Trophoblast cell (in vitro differentiated cells and primary cell): ENCODE measurements around the gene ABLIM2.

ENCODE experiments used
- DNase-seq, 2 donors: peaks; one replicate each; pipeline ENCODE4 v3.0.0-alpha.2; 2016
- H2AFZ ChIP-seq: 2 replicates; pipeline ENCODE4 v1.6.1; 2013; ENCODE audit warnings: low read length, moderate library complexity, mild to moderate bottlenecking; ENCODE audit not compliant: insufficient read depth, poor library complexity
- H2AK5ac ChIP-seq: 2 replicates; pipeline ENCODE4 v1.6.1; 2013; ENCODE audit warnings: mild to moderate bottlenecking, low read length
- H2BK120ac ChIP-seq: 2 replicates; pipeline ENCODE4 v1.6.1; 2013; ENCODE audit warnings: low read length, mild to moderate bottlenecking, moderate library complexity; ENCODE audit not compliant: insufficient read depth, poor library complexity
- H2BK12ac ChIP-seq: 2 replicates; pipeline ENCODE4 v1.6.1; 2013; ENCODE audit warnings: mild to moderate bottlenecking, low read length, moderate library complexity
- H2BK5ac ChIP-seq: 2 replicates; pipeline ENCODE4 v1.6.1; 2013; ENCODE audit warnings: low read length, low read depth, moderate library complexity, mild to moderate bottlenecking; ENCODE audit not compliant: poor library complexity
- H3K14ac ChIP-seq: 2 replicates; pipeline ENCODE4 v1.6.1; 2013; ENCODE audit warnings: mild to moderate bottlenecking, low read length
- H3K18ac ChIP-seq: 2 replicates; pipeline ENCODE4 v1.6.1; 2013; ENCODE audit warnings: mild to moderate bottlenecking, low read length
- H3K23ac ChIP-seq: 2 replicates; pipeline ENCODE4 v1.6.1; 2013; ENCODE audit warnings: low read length
- H3K27ac ChIP-seq: 2 replicates; pipeline ENCODE4 v1.5.1; 2013; ENCODE audit warnings: low read depth, mild to moderate bottlenecking, inconsistent platforms, low read length, moderate library complexity
- H3K27me3 ChIP-seq: 2 replicates; pipeline ENCODE4 v1.6.1; 2013; ENCODE audit warnings: inconsistent platforms, mild to moderate bottlenecking, low read length, moderate library complexity; ENCODE audit not compliant: insufficient read depth
- H3K36me3 ChIP-seq, 2 experiments: 1 replicate in 1 of 2; 2 replicates in 1 of 2; pipeline ENCODE4 v1.6.1; 2013; ENCODE audit warnings: low read length in 2 of 2, mild to moderate bottlenecking in 2 of 2, moderate library complexity in 1 of 2; ENCODE audit not compliant: insufficient read depth in 2 of 2, control insufficient read depth in 1 of 2
- H3K4ac ChIP-seq: 2 replicates; pipeline ENCODE4 v1.6.1; 2013; ENCODE audit warnings: low read depth, mild to moderate bottlenecking, low read length, moderate library complexity
- H3K4me1 ChIP-seq, 2 experiments: 1 replicate in 1 of 2; 2 replicates in 1 of 2; pipeline ENCODE4 v1.6.1; 2013; ENCODE audit warnings: low read length in 2 of 2, mild to moderate bottlenecking in 2 of 2, moderate library complexity in 1 of 2; ENCODE audit not compliant: insufficient read depth in 2 of 2, control insufficient read depth in 1 of 2
- H3K4me2 ChIP-seq: 2 replicates; pipeline ENCODE4 v1.6.1; 2013; ENCODE audit warnings: inconsistent platforms, mild to moderate bottlenecking, low read length, moderate library complexity
- H3K4me3 ChIP-seq: 2 replicates; pipeline ENCODE4 v1.5.1; 2013; ENCODE audit warnings: mild to moderate bottlenecking, low read depth, low read length, inconsistent platforms
- H3K79me1 ChIP-seq: one replicate; pipeline ENCODE4 v1.6.1; 2013; ENCODE audit warnings: low read length
- H3K79me2 ChIP-seq: 2 replicates; pipeline ENCODE4 v1.6.1; 2013; ENCODE audit warnings: low read length, mild to moderate bottlenecking; ENCODE audit not compliant: control insufficient read depth, insufficient read depth, poor library complexity
- H3K9ac ChIP-seq: 2 replicates; pipeline ENCODE4 v1.6.1; 2013; ENCODE audit warnings: mild to moderate bottlenecking, low read length
- H3K9me3 ChIP-seq: 2 replicates; pipeline ENCODE4 v1.6.1; 2013; ENCODE audit warnings: low read depth, mild to moderate bottlenecking, control low read depth, inconsistent platforms, low read length; ENCODE audit not compliant: insufficient read depth
- H4K12ac ChIP-seq: 2 replicates; pipeline ENCODE4 v1.6.1; 2013; ENCODE audit warnings: low read depth, mild to moderate bottlenecking, low read length, moderate library complexity
- H4K8ac ChIP-seq: 2 replicates; pipeline ENCODE4 v1.6.1; 2013; ENCODE audit warnings: low read depth, mild to moderate bottlenecking, low read length, moderate library complexity
- H4K91ac ChIP-seq: one replicate; pipeline ENCODE4 v1.6.1; 2013; ENCODE audit warnings: low read depth, mild to moderate bottlenecking, low read length, moderate library complexity
- WGBS: extraction: QIAGEN DNeasy Blood & Tissue Kit; methylation state at CpG from one replicate; pipeline ENCODE4 v1.1.7; 2013; ENCODE audit warnings: missing lambda C conversion rate; ENCODE audit not compliant: insufficient read length, insufficient coverage; ENCODE audit errors: extremely low coverage; 5-methylcytosine and 5-hydroxymethylcytosine counted together

ABLIM2 gene

DNA sequence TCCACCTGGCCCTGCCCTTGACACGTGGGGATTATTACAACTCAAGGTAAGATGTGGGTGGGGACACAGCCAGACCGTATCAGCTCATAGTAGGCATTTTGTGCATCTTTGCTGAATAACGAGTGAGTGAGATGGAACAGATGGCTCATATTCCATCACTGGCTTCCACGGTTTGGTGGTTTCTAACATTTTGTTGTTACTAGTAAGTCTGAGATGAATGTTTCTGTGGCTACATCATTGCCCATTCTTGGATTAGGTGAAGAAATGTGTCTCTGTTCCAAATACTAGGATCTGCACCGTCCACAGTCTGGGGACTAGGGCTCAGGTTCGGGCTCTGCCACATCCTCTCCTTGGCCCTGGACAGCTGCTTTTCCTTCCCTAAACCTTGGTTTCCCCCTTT, 3.6 kb downstream of the ABLIM2 start:
- Histone ChIP-seq H3K27me3 (peaks cover 21% of the 10 kb centered on the region), H2BK5ac (no peak overlapping the region), H3K14ac (no peak overlapping the region), H3K79me1 (peaks cover 6% of the 10 kb centered on the region), H3K18ac (no peak overlapping the region), H2AK5ac (no peak overlapping the region), H3K27ac (no peak overlapping the region), H3K4me3 (no peak overlapping the region), H4K12ac (no peak overlapping the region), H4K91ac (no peak overlapping the region), H3K4me1 (peaks cover 7 to 12% of the 10 kb centered on the region in 2 experiments), H4K8ac (no peak overlapping the region), H3K9me3 (peaks cover 1% of the 10 kb centered on the region), H3K4me2 (no peak overlapping the region), H3K4ac (no peak overlapping the region), H2AFZ (no peak overlapping the region), H3K36me3 (no peaks in the 10 kb centered on the region), H2BK120ac (no peak overlapping the region), H3K9ac (no peak overlapping the region), H3K23ac (no peak overlapping the region), H2BK12ac (no peak overlapping the region), H3K79me2 (peaks cover 1% of the 10 kb centered on the region)
- no CpG with 5 or more reads among the region's 6 CpGs for WGBS
- DNase-seq = no peak

GRCh38 chr4:8153441-8153840, 5.2 kb downstream of the ABLIM2 start:
- no peaks in the 10 kb centered on the region for H3K79me2 ChIP-seq
- H2BK120ac ChIP-seq = no peak overlapping the region
- H2BK12ac ChIP-seq = no peak overlapping the region
- peaks cover 1% of the 10 kb centered on the region for H3K9me3 ChIP-seq
- no peak for DNase-seq
- H4K91ac ChIP-seq = no peak overlapping the region
- no peak overlapping the region for H3K4me2 ChIP-seq
- peaks cover 0 to 6% of the 10 kb centered on the region in 2 experiments for H3K4me1 ChIP-seq
- no peaks in the 10 kb centered on the region for H3K36me3 ChIP-seq
- H3K79me1 ChIP-seq = no peaks in the 10 kb centered on the region
- H3K4ac ChIP-seq = no peak overlapping the region
- H2AK5ac ChIP-seq = no peak overlapping the region
- no peak overlapping the region for H3K9ac ChIP-seq
- no peak overlapping the region for H3K4me3 ChIP-seq
- H3K23ac ChIP-seq = no peak overlapping the region
- no CpG with 5 or more reads among the region's 10 CpGs for WGBS
- no peak overlapping the region for H4K12ac ChIP-seq
- H3K14ac ChIP-seq = no peak overlapping the region
- H2BK5ac ChIP-seq = no peak overlapping the region
- H3K27me3 ChIP-seq = peaks cover 14% of the 10 kb centered on the region
- no peak overlapping the region for H2AFZ ChIP-seq
- H3K18ac ChIP-seq = no peak overlapping the region
- no peak overlapping the region for H3K27ac ChIP-seq
- no peak overlapping the region for H4K8ac ChIP-seq

- H2BK12ac ChIP-seq = no peak overlapping the region
- H4K8ac ChIP-seq = no peak overlapping the region
- H4K91ac ChIP-seq = no peak overlapping the region
- H2AK5ac ChIP-seq = no peak overlapping the region
- H3K9ac ChIP-seq = no peak overlapping the region
- no peaks in the 10 kb centered on the region for H3K79me1 ChIP-seq
- WGBS = no CpG with 5 or more reads among the region's 6 CpGs
- H2AFZ ChIP-seq = no peak overlapping the region
- H3K4me1 ChIP-seq = peaks cover 0 to under 1% of the 10 kb centered on the region in 2 experiments
- H3K36me3 ChIP-seq = no peaks in the 10 kb centered on the region
- no peak for DNase-seq
- H3K18ac ChIP-seq = no peak overlapping the region
- H3K4me2 ChIP-seq = no peak overlapping the region
- no peak overlapping the region for H3K23ac ChIP-seq
- H3K4me3 ChIP-seq = no peak overlapping the region
- H4K12ac ChIP-seq = no peak overlapping the region
- H3K79me2 ChIP-seq = no peaks in the 10 kb centered on the region
- H3K27ac ChIP-seq = no peak overlapping the region
- H3K4ac ChIP-seq = no peak overlapping the region
- H2BK120ac ChIP-seq = no peak overlapping the region
- H3K9me3 ChIP-seq = peaks cover 2% of the 10 kb centered on the region
- no peak overlapping the region for H2BK5ac ChIP-seq
- H3K14ac ChIP-seq = no peak overlapping the region
- H3K27me3 ChIP-seq = peaks cover 8% of the 10 kb centered on the region
Measured at GRCh38 chr4:8152865-8153257, 5.8 kb downstream of the ABLIM2 start.

GRCh38 chr4:8152090-8152864, 6.3 kb downstream of the ABLIM2 start:
- no peak overlapping the region for H2AK5ac ChIP-seq
- no peak overlapping the region for H3K14ac ChIP-seq
- H3K4ac ChIP-seq = no peak overlapping the region
- H4K8ac ChIP-seq = no peak overlapping the region
- no peak overlapping the region for H3K4me2 ChIP-seq
- H3K18ac ChIP-seq = no peak overlapping the region
- no peak overlapping the region for H2BK5ac ChIP-seq
- no peak overlapping the region for H3K27ac ChIP-seq
- no peaks in the 10 kb centered on the region for H3K79me2 ChIP-seq
- no peak for DNase-seq
- H3K23ac ChIP-seq = no peak overlapping the region
- no peak overlapping the region for H4K12ac ChIP-seq
- H3K27me3 ChIP-seq = peaks cover 4% of the 10 kb centered on the region
- H3K4me1 ChIP-seq = no peaks in the 10 kb centered on the region
- H2AFZ ChIP-seq = no peak overlapping the region
- WGBS = no CpG with 5 or more reads among the region's 39 CpGs
- H3K4me3 ChIP-seq = no peak overlapping the region
- no peak overlapping the region for H2BK12ac ChIP-seq
- H3K9ac ChIP-seq = no peak overlapping the region
- H4K91ac ChIP-seq = no peak overlapping the region
- H3K9me3 ChIP-seq = peaks cover 1% of the 10 kb centered on the region
- no peaks in the 10 kb centered on the region for H3K79me1 ChIP-seq
- H2BK120ac ChIP-seq = no peak overlapping the region
- H3K36me3 ChIP-seq = no peaks in the 10 kb centered on the region
